DLD1 (cell line): ENCODE results near the gene ZNF273.
"Not testable (repeated sequence)": the region's sequence is repeated elsewhere in the genome, so short reads cannot be mapped to it uniquely, and the experiment has no call there.

Source experiments
- in situ Hi-C: cut with HindIII; loops from 2 replicates; pipeline ENCODE4 v1.10.0; 2017; ENCODE audit warnings: low sequenced_read_pairs

Gene ZNF273

DNA sequence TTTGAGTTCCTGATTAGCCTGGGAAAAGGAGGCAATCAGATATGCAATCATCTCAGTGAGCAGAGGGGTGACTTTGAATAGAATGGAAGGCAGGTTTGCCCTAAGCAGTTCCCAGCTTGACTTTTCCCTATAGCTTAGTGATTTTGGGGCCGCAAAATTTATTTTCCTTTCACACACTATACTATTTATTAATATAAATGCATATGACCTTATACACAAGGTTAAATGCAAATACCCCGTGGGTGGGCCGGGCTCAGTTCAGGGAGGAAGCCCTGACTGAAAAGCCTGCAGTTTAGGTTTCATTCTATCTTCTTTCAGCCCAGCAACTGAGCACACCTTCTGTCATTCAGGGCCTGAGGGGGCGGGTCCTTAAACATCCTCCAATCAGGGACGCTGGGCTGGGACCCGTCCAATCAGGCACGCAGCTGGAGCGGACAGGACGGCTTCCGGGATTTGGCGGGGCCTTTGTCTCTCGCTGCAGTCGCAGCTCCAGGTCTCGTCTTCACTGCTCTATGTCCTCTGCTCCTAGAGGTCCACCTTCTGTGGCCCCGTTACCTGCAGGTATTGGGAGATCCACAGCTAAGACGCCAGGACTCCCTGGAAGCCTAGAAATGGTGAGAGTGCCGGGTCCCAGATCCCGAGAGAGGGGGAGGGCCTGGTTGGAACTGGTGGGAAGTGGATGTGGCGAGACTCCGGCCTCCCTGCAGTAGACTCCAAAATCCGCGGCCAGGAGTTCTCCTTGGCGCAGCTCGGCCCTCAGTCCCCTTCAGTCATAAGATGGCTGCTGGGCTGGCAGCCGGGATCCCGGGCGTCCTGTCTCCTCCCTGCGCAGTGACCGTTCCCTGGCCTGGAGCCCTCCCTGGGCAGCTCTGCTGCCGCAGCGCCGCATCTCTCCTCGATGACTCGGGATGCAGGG is at the start of gene ZNF273:
TSS of gene ZNF273 (plus strand) at position 468 of the 916 bp plus-strand sequence. CDS start at position 513, 45 bp downstream.
- in situ Hi-C loops, result no loop called here

DNA sequence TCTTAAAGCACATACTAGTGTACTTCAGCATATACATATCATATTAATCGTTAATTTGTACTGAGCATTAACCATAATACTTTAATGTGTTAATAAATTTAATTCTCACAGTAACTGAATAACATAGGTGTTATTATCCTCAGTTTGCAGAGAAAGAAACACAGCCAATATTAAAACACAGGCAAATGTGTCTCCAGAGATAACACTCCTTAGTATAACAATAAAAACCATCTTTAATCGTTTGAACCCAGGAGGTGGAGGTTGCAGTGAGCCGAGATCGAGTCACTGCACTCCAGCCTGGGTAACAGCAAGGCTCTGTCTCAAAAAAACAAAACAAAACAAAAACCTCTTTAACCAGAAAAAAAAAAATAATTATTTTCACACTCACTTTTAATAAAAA is 49.4 kb upstream of the ZNF273 start:
- in situ Hi-C loops, result no loop called here

DNA sequence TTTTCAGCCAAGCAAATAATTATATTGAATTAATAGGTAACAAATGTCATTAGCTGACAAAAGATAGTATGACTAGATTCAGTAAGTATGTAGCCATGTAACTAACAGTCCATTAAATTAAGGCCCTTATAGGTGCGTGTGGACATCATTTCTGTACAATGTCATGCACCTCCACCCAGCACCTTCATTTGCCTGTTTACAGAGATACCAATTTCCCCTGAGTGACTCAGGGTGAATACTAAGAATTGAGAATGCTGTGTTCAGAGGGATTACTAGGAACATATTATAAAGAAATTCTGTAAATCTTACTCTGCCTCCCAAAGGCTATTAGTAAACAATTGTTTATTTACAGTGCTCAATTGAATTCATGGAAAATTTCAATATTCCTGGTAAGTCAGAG is 48.1 kb upstream of the ZNF273 start:
- in situ Hi-C loops, result no loop called here

DNA sequence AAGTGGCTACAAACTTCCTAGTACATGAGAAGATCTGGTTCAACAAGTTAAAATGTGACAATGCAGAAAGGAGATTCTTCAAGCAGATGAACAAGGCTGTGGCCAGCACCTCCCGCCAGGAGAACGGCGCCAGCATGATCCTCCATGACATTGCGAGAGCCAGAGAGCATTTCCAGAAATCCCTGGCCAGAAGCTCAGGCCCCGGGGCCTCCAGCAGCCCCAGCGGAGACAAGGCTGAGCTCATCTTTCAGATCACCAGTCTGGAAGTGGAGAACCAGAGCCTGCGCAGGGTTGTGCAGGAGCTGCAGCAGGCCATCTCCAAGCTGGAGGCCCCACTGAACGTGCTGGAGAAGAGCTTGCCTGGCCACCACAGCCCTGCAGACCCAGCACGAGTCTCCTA is 40.1 kb upstream of the ZNF273 start:
- in situ Hi-C loops, result no loop called here

DNA sequence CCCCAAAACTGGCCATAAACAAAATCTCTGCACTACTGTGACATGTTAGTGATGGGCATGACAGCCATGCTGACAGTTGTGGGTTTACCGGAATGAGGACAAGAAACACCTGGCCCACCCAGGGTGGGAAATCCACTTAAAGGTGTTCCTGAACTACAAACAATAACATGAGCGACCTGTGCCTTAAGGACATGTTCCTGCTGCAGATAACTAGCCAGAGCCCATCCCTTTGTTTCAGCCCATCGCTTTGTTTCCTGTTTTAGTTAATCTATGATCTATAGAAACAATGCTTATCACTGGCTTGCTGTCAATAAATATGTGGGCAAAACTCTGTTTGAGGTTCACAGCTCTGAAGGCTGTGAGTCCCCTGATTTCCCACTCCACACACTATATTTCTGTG is 39.5 kb upstream of the ZNF273 start:
- in situ Hi-C loops, result not testable (repeated sequence)

DNA sequence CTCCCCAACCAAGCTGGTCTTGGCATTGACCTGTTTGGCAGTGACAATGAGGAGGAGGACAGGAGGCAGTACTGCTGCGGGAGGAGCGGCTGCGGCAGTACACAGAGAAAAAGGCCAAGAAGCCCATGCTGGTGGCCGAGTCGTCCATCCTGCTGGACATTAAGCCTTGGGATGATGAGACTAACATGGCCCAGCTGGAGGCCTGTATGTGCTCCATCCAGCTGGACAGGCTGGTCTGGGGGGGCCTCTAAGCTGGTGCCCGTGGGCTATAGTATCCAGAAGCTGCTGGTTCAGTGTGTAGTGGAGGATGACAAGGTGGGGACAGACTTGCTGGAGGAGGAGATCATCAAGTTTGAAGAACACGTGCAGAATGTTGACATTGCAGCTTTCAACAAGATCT is 39.1 kb upstream of the ZNF273 start:
- in situ Hi-C loops, result no loop called here

DNA sequence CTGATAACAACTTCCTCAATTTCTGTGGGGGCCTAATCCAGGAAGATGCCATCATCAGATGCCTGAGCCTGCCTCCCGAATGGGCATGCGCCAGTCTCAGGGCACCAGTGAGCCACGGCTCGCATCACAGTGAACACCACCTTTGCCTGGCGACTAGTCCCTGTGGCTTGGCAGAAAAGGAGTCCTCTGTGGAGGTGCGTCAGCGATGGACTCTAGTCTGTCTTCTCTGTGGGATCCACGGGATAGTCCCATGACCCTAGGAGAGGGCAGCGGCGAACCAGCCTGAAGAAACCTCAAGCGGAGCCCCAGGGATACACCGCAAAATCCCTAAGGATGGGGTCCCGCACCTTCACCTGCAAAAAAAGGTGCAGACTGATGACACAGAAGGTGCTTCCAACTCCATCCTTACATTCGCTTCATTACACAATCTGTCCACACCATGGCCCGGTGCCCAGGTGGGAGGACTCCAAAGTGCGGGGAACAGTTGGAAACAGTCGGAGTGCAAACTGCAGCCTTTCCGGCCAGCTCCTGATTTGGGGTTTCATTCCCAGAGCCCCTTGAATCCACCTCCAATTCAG is 35.1 kb upstream of the ZNF273 start:
- in situ Hi-C loops, result no loop called here

DNA sequence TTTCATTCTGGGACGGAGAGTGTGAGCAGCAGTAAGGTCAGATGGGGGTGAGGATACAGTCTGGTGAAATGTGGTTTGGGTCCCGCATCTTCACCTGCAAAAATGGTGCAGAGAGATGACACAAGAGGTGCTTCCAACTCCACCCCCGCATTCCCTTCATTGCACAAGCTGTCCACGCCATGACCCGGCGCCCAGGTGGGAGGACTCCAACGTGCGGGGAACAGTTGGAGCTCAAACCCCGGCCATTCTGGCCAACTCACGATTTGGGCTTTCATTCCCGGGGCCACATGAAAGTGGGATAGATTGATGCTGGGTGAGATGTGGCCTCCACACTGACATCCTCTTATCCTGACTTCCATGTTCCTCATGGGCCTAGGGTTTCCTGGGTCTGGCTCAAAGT is 34.6 kb upstream of the ZNF273 start:
- in situ Hi-C loops, result no loop called here

DNA sequence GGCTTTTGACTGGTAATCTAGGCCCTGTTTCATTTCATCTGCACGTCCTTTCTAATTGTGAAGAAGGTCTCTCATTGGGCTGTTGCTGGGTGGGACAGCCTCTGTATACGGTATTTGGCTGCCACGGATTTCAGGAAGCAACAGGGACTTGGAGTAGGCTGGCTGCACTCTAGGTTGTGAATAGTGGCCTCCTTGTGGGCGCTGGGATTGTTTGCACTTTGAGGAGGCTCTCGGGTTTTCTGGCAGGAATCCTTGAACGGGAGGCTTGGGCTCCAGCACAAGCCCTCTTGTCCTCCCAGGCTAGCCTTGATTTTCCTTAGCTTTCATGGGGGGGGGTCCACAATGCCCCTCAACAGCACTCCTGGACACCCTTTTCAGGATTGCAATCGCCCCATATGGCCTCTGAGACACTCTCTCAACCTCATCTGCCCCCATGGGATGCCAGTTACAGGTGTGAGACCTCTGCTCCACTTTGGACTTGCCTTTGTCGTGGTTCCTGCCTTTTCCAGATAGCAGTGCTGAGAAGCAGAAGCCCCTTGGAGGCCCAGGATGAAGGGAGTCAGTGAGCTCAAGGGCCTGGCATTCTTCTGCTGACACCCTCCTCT is 33.9 kb upstream of the ZNF273 start:
- in situ Hi-C loops, result no loop called here

DNA sequence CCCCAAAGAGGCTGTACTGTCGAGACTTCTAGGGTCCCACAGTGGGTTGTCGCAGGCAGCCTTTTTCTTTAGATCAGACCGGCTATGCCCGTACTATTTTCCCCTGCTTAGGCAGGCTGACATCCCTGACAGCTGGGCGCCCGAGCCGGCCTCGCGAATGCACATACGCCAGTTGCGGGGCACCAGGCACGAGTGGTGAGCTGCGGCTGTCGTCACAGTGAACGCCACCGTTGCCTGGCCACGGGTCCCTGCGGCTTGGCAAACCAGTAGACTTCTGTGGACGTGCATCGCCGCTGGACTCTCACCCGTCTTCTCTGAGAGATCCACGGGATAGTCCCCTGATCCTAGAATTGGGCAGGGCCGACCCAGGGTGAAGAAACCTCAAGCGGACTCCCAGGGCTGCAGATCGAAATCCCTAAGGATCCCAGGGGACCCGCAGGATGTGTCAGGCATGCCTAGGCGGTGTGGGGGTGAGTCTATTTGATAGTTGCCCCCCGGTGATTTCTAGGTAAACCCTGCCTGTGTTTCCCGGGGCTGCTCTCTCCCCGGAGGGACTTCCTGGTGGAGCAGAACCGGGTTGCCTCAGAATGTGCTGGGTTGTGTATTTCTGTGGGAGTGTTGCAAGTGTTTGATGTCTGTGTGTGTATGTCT is 33.0 kb upstream of the ZNF273 start:
- in situ Hi-C loops, result no loop called here

DNA sequence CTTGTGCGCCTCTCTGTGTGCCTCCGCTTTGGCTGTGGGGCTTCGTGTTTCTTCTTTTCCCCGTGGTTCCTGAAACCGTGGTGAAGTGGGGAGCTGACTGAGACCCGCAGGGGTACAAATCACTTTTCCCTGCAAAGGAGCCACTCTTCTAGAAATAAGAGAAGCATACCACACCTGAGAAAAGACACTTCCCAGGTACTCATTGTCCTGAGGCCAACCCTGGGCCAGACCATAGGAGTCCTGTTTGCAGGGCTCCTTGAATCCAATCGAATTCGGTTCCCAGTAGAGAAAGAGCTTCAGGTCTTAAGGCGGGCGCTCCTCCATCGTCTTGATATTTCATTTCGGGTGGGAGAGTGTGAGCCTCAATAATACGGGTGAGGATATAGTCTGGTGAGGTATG is 32.4 kb upstream of the ZNF273 start:
- in situ Hi-C loops, result no loop called here

DNA sequence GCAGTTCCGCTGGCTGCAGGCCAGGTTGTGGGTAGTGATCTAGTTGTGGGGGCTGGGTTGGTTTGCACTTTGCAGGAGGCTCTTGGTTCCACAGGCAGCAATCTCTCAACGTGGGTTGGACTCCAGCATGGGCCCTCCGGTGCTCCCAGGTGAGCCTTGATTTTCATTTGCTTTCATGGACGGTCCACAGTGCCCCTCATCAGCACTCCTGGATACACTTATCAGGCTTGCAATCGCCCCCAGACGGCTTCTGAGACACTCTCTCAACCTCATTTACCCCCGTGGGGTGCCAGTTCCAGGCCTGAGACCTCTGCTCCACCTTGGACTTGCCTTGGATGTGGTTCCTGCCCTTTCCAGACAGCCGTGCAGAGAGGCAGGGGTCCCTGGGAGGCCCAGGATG is 31.3 kb upstream of the ZNF273 start:
- in situ Hi-C loops, result no loop called here

DNA sequence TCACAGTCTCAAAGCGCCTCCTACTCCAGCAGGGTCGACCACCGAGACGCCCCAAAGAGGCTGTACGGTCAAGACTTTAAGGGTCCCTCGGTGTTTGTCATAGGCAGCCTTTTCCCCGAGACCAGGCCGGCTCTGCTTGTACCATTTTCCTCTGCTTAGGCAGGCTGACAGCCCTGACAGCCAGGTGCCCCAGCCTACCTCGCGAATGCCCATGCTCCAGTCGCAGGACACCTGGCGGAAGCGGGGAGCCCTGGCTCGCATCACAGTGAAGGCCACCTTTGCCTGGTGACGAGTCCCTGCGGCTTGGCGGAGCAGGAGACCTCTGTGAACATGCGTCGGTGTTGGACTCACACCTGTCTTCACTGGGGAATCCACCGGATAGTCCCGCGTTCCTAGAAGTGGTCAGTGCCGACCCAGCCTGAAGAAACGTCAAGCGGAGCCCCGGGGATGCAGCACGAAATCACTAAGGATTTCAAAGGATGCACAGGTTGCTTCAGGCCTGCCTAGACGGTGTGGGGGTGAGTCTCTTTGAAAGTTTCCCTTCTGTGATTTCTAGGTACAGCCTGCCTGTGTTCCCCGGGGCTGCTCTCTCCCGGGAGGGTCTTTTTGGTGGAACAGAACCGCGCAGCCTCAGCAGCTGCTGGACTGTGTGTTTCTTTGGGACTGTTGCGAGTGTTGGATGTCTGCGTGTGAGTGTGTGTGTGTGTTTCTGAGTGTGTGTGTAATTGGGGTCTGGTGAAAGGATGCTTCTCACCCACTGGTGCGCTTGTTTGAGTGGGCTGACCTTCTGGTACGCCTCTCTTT is 30.5 kb upstream of the ZNF273 start:
- in situ Hi-C loops, result no loop called here

DNA sequence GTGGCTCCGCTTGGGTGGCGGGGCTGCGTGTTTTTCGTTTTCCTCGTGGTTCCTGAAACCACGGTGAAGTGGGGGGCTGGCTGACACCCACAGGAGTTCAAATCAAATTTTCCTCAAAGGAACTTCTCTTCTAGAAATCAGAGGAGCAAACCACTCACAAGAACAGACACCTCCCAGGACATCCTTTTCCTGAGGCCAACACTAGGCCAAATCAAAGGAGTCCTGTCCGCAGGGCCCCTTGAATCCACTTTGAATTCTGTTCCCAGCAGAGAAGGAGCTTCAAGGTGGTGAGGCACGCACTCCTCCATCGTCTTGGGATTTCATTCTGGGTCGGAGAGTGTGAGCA is 29.9 kb upstream of the ZNF273 start:
- in situ Hi-C loops, result no loop called here

DNA sequence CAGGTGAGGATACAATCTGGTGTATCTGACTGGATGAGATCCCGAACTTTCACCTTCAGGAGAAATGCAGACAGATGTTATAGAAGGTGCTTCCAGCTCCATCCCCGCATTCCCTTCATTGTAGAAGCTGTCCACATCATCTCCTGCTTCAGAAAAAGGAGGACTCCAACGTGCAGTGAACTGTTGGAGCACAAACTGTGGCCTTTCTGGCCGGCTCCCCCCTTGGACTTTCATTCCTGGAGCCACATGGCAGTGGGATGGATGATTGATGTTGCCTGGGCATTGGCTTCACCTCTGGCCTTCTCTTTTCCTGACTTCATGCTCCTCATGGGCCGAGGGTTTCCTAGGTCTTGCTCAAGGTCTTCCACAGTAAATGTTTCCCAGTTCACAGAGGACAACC is 29.6 kb upstream of the ZNF273 start:
- in situ Hi-C loops, result no loop called here

DNA sequence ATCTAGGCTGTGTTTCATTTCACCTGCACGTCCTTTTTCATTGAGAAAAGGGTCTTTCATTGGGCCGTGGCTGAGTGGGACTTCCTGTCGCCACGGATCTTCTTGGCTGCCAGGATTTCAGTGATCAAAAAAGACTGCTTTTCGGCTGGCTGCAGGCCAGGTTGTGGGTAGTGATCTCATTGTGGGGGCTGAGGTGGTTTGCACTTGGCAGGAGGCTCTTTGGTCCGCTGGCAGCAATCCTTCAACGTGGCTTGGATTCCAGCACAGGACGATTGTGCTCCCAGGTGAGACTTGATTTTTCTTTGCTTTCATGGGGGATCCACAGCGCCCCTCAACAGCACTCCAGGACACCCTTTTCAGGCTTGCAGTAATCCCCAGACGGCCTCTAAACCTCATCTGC is 29.0 kb upstream of the ZNF273 start:
- in situ Hi-C loops, result no loop called here

DNA sequence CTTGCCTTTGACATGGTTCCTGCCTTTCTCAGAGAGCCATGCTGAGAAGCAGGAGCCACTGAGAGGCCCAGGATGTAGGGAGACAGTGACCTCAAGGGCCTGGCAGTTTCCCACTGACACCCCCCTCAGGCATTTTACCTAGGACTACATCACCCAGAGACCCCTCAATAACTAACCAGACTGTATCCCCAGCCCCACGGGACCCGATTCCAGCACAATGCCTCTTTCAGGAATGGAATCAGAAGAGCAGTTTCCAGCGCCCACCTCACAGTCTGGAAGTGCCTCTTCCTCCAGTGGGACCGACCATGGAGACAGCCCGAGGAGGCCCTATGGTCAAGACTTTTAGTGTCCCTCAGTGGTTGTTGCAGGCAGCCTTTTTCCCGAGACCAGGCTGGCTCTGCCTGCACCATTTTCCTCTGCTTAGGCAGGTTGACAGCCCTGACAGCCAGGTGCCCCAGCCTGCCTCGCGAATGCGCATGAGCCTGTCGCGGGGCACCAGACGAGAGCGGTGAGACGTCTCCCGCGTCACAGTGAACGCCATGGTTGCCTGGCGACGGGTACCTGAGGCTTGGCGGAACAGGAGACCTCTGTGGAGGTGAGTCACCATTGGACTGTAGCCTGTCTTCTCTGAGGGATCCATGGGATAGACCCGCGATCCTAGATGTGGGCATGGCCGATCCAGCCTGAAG is 28.4 kb upstream of the ZNF273 start:
- in situ Hi-C loops, result no loop called here

DNA sequence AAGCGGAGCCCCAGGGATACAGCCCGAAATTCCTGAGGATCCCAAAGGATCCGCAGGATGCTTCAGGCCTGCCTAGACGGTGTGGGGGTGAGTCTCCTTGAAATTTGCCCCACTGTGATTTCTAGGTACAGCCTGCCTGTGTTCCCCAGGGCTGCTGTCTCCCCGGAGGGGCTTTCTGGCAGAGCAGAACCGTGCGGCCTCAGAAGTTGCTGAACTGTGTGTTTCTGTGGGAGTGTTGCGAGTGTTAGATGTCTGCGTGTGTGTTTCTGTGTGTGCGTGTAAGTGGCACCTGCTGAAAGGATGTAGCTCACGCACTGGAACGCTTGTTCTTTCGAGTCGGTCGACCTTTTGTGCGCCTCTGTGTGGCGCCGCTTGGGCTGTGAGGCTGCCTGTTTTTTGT is 27.8 kb upstream of the ZNF273 start:
- in situ Hi-C loops, result no loop called here

DNA sequence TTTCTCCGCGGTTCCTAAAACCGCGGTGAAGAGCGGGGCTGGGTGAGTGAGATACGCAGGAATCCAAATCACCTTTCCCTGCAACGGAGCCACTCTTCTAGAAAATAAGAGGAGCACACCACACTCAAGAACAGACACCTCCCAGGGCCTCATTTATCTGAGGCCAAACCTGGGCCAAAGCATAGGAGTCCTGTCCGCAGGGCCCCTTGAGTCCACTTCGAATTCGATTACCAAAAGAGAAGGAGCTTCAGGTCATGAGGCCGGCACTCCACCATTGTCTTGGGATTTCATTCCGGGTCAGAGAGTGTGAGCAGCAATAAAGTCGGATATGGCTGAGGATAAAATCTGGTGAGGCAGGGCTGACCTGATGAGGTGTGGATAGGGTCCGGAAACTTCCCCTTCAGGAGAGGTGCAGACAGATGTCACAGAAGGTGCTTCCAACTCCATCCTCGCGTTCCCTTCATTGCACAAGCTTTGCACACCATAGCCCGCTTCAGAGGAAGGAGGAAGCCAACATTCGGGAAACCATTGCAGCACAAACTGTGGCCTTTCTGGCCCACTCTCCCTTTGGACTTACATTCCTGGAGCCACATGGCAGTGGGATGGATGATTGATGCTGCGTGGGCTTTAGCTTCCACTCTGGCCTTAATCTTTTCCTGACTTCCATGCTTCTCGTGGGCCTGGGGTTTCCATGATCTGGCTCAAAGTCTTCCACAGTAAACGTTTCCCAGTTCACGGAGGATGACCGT is 27.2 kb upstream of the ZNF273 start:
- in situ Hi-C loops, result no loop called here
